ENCODE data around the gene RAB33A.

- TF ChIP-seq, protein P1, sequence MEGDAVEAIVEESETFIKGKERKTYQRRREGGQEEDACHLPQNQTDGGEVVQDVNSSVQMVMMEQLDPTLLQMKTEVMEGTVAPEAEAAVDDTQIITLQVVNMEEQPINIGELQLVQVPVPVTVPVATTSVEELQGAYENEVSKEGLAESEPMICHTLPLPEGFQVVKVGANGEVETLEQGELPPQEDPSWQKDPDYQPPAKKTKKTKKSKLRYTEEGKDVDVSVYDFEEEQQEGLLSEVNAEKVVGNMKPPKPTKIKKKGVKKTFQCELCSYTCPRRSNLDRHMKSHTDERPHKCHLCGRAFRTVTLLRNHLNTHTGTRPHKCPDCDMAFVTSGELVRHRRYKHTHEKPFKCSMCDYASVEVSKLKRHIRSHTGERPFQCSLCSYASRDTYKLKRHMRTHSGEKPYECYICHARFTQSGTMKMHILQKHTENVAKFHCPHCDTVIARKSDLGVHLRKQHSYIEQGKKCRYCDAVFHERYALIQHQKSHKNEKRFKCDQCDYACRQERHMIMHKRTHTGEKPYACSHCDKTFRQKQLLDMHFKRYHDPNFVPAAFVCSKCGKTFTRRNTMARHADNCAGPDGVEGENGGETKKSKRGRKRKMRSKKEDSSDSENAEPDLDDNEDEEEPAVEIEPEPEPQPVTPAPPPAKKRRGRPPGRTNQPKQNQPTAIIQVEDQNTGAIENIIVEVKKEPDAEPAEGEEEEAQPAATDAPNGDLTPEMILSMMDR (IDR thresholded peaks at IDR 0.05; ENCODE audit: low read depth, low read length): no peak
- no peak for TF ChIP-seq EZH2phosphoT487 (IDR thresholded peaks at IDR 0.05; ENCODE audit: low read depth)
These were observed 2.4 kb downstream of the RAB33A start for GRCh38 chrX:130174045-130174704.

Measured in OCI-LY3 (cell line).